Activated CD8-positive, alpha-beta memory T cell treated with anti-CD3 and anti-CD28 coated beads, Interleukin-2, amount 50 U/mL, for 24 hours (primary cell): Measurements from ENCODE around the gene PET117.
"Not testable (repeated sequence)": the region's sequence is repeated elsewhere in the genome, so short reads cannot be mapped to it uniquely, and the experiment has no call there.

Experiments
- DNase-seq: peaks from one replicate; pipeline ENCODE4 v3.0.0-alpha.2; 2020; ENCODE audit errors: extremely low read depth

PET117 gene

GRCh38 chr20:18137412-18138265 is at the start of gene PET117, which contains the start of gene KAT14:
Gene PET117, plus strand, starts transcription at chr20:18137863. Its CDS starts 93 bp downstream, at chr20:18137956.
Gene KAT14, plus strand, starts transcription at chr20:18137863. Its CDS starts 4,798 bp downstream, at chr20:18142661.
- DNase-seq: peak; percentile 64

- not testable (repeated sequence) for DNase-seq
Measured at GRCh38 chr20:18088298-18088697, 49.4 kb upstream of the PET117 start.

- not testable (repeated sequence) for DNase-seq
Measured at GRCh38 chr20:18088841-18089240, 48.8 kb upstream of the PET117 start.

- DNase-seq: no peak
Measured at GRCh38 chr20:18090044-18090443, 47.6 kb upstream of the PET117 start.

- DNase-seq: no peak
Measured at GRCh38 chr20:18090477-18090876, 47.2 kb upstream of the PET117 start.

GRCh38 chr20:18091623-18092022 is 46.0 kb upstream of the PET117 start:
- no peak for DNase-seq

GRCh38 chr20:18092890-18093289 is 44.8 kb upstream of the PET117 start:
- DNase-seq: no peak

- no peak for DNase-seq
Measured at GRCh38 chr20:18093388-18093787, 44.3 kb upstream of the PET117 start.

- DNase-seq: no peak
Measured at GRCh38 chr20:18094191-18094590, 43.5 kb upstream of the PET117 start.

- not testable (repeated sequence) for DNase-seq
Measured at GRCh38 chr20:18100569-18100968, 37.1 kb upstream of the PET117 start.

GRCh38 chr20:18101125-18101810 is 36.4 kb upstream of the PET117 start:
- no peak for DNase-seq

- no peak for DNase-seq
Measured at GRCh38 chr20:18103497-18103896, 34.2 kb upstream of the PET117 start.

GRCh38 chr20:18108326-18108725 is 29.3 kb upstream of the PET117 start:
- DNase-seq: no peak

GRCh38 chr20:18128574-18128973 is 9.1 kb upstream of the PET117 start:
- DNase-seq: not testable (repeated sequence)

GRCh38 chr20:18132663-18133062 is 5.0 kb upstream of the PET117 start:
- DNase-seq: no peak

GRCh38 chr20:18133962-18134361 is 3.7 kb upstream of the PET117 start:
- DNase-seq: no peak

GRCh38 chr20:18138266-18138582 is 561 bp downstream of the PET117 start:
- DNase-seq: no peak

GRCh38 chr20:18138639-18139583 is 1.2 kb downstream of the PET117 start:
- DNase-seq: no peak

GRCh38 chr20:18139832-18140231 is 2.2 kb downstream of the PET117 start:
- DNase-seq: no peak

- DNase-seq: no peak
Measured at GRCh38 chr20:18144541-18145099, 7.0 kb downstream of the PET117 start.

GRCh38 chr20:18154342-18154741 is 16.7 kb downstream of the PET117 start:
- DNase-seq: no peak

- DNase-seq: no peak
Measured at GRCh38 chr20:18156045-18156444, 18.4 kb downstream of the PET117 start.
